Mucosa of stomach (tissue), 1 donor: Measurements from ENCODE around the gene CAMK2N2.
A peak's percentile ranks its signal among the peaks of the same experiment; 100 is the strongest.

ENCODE experiments used
- H3K27me3 ChIP-seq: one replicate; pipeline ENCODE4 v1.7.0; 2013; ENCODE audit warnings: mild to moderate bottlenecking, low read length; ENCODE audit not compliant: control insufficient read depth, insufficient read depth
- H3K36me3 ChIP-seq: one replicate; pipeline ENCODE4 v1.7.0; 2013; ENCODE audit warnings: low read length; ENCODE audit not compliant: control insufficient read depth, insufficient read depth
- H3K4me1 ChIP-seq: one replicate; pipeline ENCODE4 v1.7.0; 2013; ENCODE audit warnings: mild to moderate bottlenecking, low read length; ENCODE audit not compliant: control insufficient read depth, insufficient read depth
- H3K4me3 ChIP-seq: one replicate; pipeline ENCODE4 v1.7.0; 2013; ENCODE audit warnings: low read length
- H3K9ac ChIP-seq: one replicate; pipeline ENCODE4 v1.7.0; 2013; ENCODE audit warnings: mild to moderate bottlenecking, low read length, moderate library complexity
- H3K9me3 ChIP-seq: one replicate; pipeline ENCODE4 v1.7.0; 2013; ENCODE audit warnings: mild to moderate bottlenecking, low read length, moderate library complexity; ENCODE audit not compliant: control insufficient read depth
- donor health status: Pancreatic carcinoma.

The CAMK2N2 gene

DNA sequence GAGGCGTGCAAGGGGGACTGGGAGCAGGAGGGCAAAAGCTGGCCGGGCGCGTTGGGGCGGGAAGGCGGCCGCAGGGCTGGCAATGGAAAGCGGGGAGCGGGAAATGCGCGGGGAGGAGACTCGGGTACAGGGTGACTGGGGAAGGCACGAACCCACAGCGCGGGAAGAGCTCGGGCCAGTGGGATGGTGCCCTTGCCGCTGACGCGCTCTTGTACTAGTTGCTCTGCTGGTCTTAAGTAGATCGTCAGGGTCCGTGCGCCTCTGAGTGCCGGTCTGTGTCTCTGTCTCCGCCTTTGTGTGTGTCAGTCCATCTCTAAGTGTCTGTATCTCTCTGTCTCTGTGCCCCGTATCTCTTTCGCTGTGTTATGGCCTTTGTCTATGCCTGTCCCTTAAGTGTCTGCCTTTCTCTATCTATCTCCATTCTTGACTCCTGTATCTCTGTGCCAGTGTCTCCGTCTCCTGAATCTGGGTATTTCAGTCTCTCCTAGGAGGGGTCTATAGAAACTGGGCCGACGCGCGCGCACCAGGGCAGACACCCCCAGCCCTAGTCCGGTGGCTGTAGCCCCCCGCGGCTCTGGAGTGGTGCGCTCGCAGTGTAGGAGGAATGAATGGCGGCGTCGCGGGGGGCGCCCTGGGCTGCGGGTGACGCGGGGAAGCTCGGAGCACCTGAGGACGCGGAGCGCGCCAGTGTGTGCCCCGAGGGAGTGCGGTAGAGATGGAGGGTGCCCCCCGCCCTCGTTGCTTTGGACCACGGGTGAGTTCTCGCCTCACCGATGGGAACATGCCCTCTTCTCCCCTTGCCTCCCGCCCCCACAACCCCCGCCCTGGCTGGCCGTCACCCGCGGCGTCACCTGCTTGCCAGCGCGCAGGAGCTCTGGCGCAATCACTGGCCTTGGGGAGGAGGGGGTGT, 756 bp upstream of the CAMK2N2 start:
- Histone ChIP-seq H3K4me1 (peaks cover 16% of the 10 kb centered on the region), H3K27me3 (peaks cover 43% of the 10 kb centered on the region), H3K4me3 (no peak overlapping the region), H3K36me3 (no peaks in the 10 kb centered on the region), H3K9me3 (no peaks in the 10 kb centered on the region), H3K9ac (no peak overlapping the region)

DNA sequence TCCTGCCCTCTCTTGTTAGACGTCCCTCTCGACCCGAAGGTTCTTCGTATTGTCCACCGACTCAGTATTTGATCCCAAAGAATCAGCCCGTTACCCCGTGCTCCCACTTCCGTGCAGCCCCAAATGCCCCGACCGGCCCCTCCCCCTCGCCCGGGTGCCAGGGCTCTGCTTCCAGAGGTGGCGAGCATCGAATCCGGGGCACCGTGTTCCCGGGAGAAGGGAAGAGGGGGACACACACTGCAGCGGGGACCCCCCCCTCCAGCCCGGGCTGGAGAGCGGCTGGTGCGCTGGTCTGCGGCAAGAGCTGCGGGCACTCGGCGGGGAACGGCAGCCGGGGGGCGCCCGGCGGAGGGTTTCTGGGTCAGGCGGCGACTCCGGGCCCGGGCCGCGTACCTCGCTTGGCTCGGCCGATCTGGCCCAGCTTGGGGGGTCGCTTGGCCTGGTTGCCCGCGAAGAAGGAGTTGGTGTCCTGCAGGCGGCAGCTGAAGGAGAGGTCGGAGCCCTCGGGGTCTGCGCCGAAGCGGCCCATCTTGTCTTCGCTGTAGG, 556 bp downstream of the CAMK2N2 start:
- Histone ChIP-seq H3K9me3 (no peaks in the 10 kb centered on the region), H3K36me3 (no peaks in the 10 kb centered on the region), H3K27me3 (peaks cover 43% of the 10 kb centered on the region), H3K9ac (no peak overlapping the region), H3K4me3 (no peak overlapping the region), H3K4me1 (peaks cover 16% of the 10 kb centered on the region)

DNA sequence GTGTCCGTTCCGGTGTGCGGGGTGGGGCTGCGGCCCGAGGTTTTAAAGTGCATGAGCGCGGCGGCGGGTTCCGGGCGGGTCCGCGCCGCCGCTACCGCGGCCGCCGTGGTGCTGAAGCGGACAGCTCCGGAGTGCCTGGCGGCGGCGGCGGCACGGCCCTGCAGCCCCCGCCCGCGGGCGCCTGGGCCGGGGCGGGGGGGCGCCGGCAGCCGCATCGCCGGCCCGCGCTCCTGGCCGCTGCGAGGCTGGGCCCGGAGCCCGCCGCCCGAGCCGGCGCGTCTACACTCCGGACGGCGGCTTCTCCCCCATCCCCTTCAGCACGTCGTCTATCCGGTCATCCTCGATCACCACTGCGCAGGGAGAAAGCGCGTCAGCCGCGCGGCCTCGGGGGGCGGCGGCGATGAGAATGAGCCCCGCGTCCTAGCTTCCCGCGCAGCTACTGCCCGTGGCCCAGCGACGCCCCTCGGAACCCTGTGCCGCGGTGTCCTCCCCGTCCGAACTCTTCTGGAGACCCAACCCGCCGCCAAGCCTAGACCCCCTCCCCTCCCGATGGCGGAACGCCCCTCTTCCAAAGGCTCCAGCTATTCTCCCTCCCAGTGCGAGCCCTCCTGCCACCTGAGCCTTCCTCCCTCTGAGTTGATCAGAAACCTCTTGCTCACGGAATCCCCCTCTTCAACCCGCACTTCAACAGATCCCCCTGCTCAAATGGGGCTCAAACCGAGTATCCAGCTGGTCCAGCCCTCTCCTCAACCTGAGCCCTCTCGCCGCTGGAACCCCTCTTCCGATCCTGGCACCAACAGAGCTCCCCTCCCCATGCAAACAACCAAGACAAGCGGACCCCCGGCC, 1.3 kb downstream of the CAMK2N2 start:
- Histone ChIP-seq H3K4me1 (peaks cover 16% of the 10 kb centered on the region), H3K27me3 (peaks cover 43% of the 10 kb centered on the region)

DNA sequence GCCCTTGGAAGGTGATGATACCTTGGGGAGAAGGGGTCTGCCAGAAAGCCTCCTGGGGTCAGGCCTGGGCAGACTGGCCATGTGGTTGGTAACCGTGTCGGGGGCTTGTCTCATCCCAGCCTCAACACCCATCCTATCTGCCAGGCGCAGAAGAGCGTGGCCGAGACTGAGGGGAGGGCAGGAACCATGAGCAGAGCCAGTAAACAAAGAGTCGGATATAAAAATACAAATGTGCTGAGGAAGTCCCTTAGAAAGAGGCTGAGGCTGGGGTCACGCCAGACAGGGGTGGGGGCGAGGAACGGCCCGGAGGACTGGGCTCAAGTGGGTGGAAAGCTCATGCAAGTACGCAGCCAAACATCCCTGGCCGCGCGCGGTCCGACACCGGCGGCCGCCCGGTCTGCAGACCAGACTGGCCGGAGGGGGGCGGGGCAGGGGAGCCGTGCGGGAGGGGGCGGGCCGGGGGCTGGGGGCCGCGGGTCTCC, 1.9 kb downstream of the CAMK2N2 start:
- Histone ChIP-seq H3K9ac (no peak overlapping the region), H3K4me1 (peaks cover 16% of the 10 kb centered on the region), H3K27me3 (peaks cover 42% of the 10 kb centered on the region), H3K36me3 (no peaks in the 10 kb centered on the region), H3K9me3 (no peaks in the 10 kb centered on the region), H3K4me3 (no peak overlapping the region)

More for the DNA sequence above, 1.3 kb downstream of the CAMK2N2 start:
- H3K9me3 ChIP-seq, result no peaks in the 10 kb centered on the region
- no peak overlapping the region for H3K4me3 ChIP-seq
- no peak overlapping the region for H3K9ac ChIP-seq
- H3K36me3 ChIP-seq, result no peaks in the 10 kb centered on the region

DNA sequence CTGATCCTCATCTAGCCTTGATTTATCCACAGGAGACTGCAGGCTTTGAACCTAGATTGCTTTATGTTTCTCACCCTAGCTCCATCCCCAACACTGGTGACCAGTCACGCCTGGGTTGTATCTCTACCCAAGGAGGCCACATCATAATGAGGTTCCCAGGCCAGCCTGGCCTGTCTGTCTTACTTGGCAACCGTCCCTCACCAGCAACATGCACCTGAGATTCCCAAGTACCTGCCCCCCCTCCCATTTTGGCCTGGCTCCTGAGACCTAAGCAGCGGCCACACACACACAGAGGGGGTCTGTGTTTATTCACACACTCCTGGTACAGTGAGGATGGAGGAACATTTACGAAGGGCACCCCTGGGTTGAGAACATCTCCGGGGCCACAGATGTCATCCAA, 2.4 kb downstream of the CAMK2N2 start:
- H3K27me3 ChIP-seq, result peaks cover 40% of the 10 kb centered on the region
- no peak overlapping the region for H3K9ac ChIP-seq
- H3K36me3 ChIP-seq, result no peaks in the 10 kb centered on the region

DNA sequence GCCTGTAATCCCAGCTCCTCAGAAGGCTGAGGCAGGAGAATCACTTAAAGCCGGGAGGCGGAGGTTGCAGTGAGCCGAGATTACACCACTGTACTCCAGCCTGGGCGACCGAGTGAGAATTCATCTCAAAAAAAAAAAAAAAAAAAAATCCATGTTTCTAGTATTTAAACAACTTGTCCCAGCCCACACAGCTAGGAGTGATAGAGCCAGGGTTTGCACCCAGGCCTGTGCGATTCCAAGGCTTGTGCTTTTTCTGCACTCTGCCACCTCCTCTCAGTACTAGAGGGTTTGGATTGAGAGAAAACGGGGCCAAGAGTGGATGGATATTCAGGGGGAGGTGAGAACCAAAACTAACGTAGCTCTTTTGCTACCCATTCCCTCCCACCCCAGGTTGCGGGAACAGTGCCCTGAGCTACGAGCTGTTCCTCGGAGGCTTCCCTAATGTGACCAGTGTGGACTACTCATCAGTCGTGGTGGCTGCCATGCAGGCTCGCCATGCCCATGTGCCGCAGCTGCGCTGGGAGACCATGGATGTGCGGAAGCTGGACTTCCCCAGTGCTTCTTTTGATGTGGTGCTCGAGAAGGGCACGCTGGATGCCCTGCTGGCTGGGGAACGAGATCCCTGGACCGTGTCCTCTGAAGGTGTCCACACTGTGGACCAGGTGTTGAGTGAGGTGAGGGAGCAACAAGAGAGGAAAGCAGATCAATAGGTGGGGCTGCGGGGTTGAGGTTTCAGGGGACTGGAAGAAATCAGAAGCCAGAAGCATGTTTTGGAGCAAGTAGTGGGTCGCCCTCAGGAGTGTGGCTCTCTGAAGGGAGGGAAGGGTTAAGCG, 4.1 kb downstream of the CAMK2N2 start:
- H3K9ac ChIP-seq, result no peak overlapping the region
- no peaks in the 10 kb centered on the region for H3K9me3 ChIP-seq
- peaks cover 16% of the 10 kb centered on the region for H3K4me1 ChIP-seq
- no peaks in the 10 kb centered on the region for H3K36me3 ChIP-seq
- H3K4me3 ChIP-seq, result no peak overlapping the region
- peaks cover 27% of the 10 kb centered on the region for H3K27me3 ChIP-seq

More for the DNA sequence above, 2.4 kb downstream of the CAMK2N2 start:
- Histone ChIP-seq H3K9me3 (no peaks in the 10 kb centered on the region), H3K4me3 (no peak overlapping the region), H3K4me1 (peaks cover 16% of the 10 kb centered on the region)

DNA sequence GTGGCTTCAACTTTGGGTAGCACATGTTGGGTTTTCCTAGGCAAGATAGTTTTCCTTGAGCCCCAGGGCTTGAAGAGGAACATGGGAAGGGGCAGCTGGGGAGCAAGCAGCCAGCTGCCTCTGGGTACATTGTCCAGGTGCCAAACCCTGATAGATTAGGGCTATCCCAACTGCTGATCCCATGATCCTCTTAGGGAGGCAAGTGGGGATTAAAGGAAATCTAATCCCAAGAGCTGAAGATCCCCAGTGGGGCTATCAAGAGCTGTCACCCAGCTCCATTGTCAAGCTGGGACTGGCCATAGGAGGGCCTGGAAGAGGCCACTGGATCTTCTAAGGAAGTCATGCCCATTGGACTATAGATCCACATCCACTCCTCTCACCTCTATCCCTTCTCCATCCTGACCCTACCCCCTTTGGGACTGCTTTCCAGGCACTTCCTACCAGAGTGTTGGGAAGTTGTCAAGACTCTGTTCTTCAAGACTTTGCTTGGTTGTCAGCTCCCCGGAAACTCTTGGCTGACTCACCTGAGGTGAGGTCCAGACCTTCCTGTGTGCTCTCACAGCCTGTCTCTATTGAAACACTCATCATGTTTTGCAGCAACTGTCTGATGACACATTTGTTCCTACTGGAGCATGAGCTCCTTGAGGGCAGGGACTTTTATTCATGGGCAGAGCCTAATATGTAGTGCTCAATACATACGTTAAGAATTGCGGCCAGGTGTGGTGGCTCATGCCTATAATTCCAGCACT, 5.9 kb downstream of the CAMK2N2 start:
- H3K9me3 ChIP-seq, result no peaks in the 10 kb centered on the region
- no peaks in the 10 kb centered on the region for H3K36me3 ChIP-seq
- H3K4me3 ChIP-seq, result no peak overlapping the region
- peaks cover 5% of the 10 kb centered on the region for H3K4me1 ChIP-seq
- H3K27me3 ChIP-seq, result peaks cover 13% of the 10 kb centered on the region
- no peak overlapping the region for H3K9ac ChIP-seq

DNA sequence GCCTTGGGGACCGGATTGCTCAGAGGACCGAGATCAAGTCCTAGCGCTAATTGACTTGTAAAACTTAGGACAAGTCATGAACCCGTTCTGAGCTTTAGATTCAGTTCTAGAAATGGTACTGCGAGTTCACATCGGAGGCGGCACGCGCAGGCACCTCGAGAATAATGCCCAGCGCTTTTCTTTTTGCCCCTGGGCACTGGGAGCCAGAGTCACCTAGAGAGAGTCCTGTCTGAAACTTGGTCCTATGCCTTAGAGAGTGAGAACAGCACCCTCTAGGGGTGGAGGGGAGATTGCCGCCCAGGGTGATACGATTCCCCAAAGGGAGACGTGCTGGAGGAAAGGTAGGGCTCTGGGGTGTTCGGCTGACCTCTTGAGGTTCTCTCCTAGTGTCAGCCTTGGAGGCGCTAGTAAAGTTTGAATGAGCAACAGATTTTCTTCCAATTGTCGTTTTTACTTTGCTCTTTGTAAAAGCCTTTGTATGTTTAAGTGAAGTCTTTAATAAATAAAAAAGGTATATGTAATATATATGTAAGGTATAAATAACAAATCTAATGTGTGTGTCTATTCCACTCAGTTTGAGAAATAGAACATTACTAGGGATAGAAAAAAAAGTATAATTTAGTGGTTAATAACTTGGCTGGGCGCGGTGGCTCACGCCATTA, 11.1 kb downstream of the CAMK2N2 start:
- H3K9me3 ChIP-seq, result no peaks in the 10 kb centered on the region
- H3K9ac ChIP-seq, result peak overlapping the region; percentile 77
- H3K27me3 ChIP-seq, result no peaks in the 10 kb centered on the region
- peaks cover 6% of the 10 kb centered on the region for H3K4me1 ChIP-seq
- peak overlapping the region; percentile 98 for H3K4me3 ChIP-seq
- no peaks in the 10 kb centered on the region for H3K36me3 ChIP-seq

DNA sequence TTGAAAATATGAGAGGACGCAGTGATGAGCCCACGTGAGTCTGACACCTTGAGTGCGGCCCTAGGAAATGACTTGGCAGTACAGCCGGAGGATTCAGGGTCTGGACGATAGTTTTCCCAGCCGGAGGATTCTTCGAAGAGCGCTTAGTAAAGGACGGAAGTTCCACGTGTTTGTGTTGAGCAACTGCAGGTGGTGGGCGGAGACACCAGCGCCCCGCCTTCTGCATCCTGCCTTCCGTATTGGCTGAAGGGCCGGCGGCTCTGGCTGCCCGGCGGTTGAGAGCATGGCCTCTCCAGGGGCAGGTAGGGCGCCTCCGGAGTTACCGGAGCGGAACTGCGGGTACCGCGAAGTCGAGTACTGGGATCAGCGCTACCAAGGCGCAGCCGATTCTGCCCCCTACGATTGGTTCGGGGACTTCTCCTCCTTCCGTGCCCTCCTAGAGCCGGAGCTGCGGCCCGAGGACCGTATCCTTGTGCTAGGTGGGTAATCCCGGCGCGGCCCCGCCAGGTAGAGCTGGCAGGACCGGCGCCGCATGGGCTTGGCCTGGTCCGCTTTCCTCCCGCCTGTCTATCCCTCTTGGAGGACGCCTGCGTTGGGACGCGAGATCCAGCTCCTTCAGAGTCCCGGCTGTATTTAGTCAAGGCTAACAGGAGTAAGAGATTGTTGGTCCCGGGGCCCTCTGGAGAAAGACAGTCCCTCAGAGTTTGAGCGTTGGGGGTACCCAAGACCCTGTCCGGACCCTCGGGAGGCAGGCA, 11.8 kb downstream of the CAMK2N2 start, which contains the start of gene EEF1AKMT4:
EEF1AKMT4 (plus strand) TSS at position 261 of the 755 bp plus-strand sequence; CDS start at position 284, 23 bp downstream.
- peak within 1 kb of the TSS; percentile 91 for H3K9ac ChIP-seq

More for the DNA sequence above, 11.8 kb downstream of the CAMK2N2 start, which contains the start of gene EEF1AKMT4:
- Histone ChIP-seq H3K27me3 (no peaks in the 10 kb centered on the region), H3K9me3 (no peaks in the 10 kb centered on the region), H3K4me3 (peak within 1 kb of the TSS; percentile 98), H3K4me1 (peaks cover 6% of the 10 kb centered on the region), H3K36me3 (peaks cover 3% of the 10 kb centered on the region)
